SH-SY5Y (cell line): Measurements from ENCODE around the gene MPP4.

Experiments
- GATA2 ChIP-seq: IDR thresholded peaks from 2 replicates; pipeline ENCODE4 v1.6.1; 2011; ENCODE audit warnings: mild to moderate bottlenecking, low read depth, low read length
- GATA3 ChIP-seq: IDR thresholded peaks from 2 replicates; pipeline ENCODE4 v1.6.1; 2011; ENCODE audit warnings: low read depth, mild to moderate bottlenecking, low read length, moderate library complexity

DNA sequence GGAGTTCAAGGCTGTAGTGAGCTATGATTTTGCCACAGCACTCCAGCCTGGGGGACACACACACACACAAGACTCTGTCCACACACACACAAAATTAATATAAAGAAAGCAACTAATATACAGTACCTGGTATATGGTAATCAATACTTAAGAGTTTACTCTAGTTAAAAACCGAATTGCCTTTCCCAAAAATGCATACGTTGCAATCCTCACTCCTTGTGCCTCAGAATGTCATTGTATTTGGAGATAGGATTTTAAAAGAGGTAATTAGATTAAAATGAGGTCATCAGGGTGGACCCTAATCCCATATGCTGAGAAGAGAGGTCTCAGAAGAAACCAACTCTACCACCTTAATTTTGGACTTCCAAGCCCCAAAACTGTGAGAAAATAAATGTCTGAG lies 90.9 kb downstream of the MPP4 start:
- no peak for TF ChIP-seq GATA2
- TF ChIP-seq GATA3: no peak
